DMS 273 treated with DMSO at 0.1 percent for 48 hours (cell line): ENCODE measurements around the gene FGFR2.

Experiments used
- DNase-seq: peaks from one replicate; lab custom pipeline; 2025; lab: John Stamatoyannopoulos, UW

FGFR2 gene

GRCh38 chr10:121452581-121452980 is 145.7 kb downstream of the FGFR2 start:
- no peak for DNase-seq

GRCh38 chr10:121450247-121450646 is 148.0 kb downstream of the FGFR2 start:
- DNase-seq, result no peak

GRCh38 chr10:121449482-121449924 is 148.7 kb downstream of the FGFR2 start:
- no peak for DNase-seq

GRCh38 chr10:121448766-121449421 is 149.3 kb downstream of the FGFR2 start:
- no peak for DNase-seq

- DNase-seq, result peak; percentile 68
These were observed 153.6 kb downstream of the FGFR2 start for GRCh38 chr10:121444520-121445165.

- no peak for DNase-seq
These were observed 155.9 kb downstream of the FGFR2 start for GRCh38 chr10:121442086-121442935.

- no peak for DNase-seq
These were observed 157.8 kb downstream of the FGFR2 start for GRCh38 chr10:121440461-121440860.

GRCh38 chr10:121438333-121438732 is 159.9 kb downstream of the FGFR2 start:
- no peak for DNase-seq

GRCh38 chr10:121437596-121437995 is 160.6 kb downstream of the FGFR2 start:
- peak; percentile 9 for DNase-seq

GRCh38 chr10:121436630-121437341 is 161.5 kb downstream of the FGFR2 start:
- DNase-seq, result no peak

- DNase-seq, result no peak
These were observed 162.0 kb downstream of the FGFR2 start for GRCh38 chr10:121436281-121436629.

- DNase-seq, result no peak
These were observed 163.0 kb downstream of the FGFR2 start for GRCh38 chr10:121435099-121435875.

GRCh38 chr10:121433965-121434364 is 164.3 kb downstream of the FGFR2 start:
- DNase-seq, result no peak

GRCh38 chr10:121428867-121429266 is 169.4 kb downstream of the FGFR2 start:
- DNase-seq, result no peak
